Measurements from ENCODE around the gene SPNS3. TPM values are rescaled to one million over a fixed set of nuclear protein-coding genes. Genes with fewer than 3 reads are reported as not detected.

SPNS3 gene
- total and polyA plus RNA-seq, 9 donors = 0.17 to 1.00 (median 0.37) TPM

DNA sequence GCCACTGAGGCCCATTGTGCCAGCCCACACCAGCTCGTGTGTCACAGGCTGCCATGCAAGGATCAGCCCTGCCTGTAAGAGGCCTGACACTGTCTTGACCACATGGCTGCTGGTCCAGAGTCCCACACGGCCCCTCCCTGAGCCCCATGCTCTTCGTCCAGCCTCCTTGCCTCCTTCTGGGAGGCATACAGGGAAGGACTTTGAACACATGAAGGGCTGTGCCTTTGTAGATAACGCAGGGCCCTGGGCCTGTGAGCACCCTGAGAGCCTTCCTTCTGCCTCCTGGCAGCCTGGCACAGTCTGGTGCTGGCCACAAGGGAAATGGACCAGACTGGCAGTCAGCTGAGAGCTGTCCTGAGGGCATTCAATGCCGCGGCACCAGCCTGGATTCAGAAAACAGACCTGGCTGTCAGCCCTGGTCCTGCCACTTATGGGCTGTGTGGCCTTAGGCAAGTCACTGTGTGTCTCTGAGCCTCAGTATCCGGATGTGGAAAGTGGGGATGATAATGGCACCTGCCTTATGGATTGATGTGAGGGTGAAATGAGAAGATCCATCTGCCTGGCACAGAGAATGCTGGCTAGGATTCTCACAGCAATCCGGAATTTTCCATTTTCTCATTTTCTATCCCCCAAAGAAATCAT lies 45.7 kb downstream of the SPNS3 start:
- no peaks in the 10 kb centered on the region for H3K36me3 ChIP-seq (ENCODE audit: control insufficient read depth, insufficient read depth, low read length)
- no peak overlapping the region for H3K27ac ChIP-seq (ENCODE audit: low read length)
- no peak for DNase-seq
- H3K4me1 ChIP-seq (ENCODE audit: control insufficient read depth, insufficient read depth, low read length) = peaks cover 36% of the 10 kb centered on the region
- H3K9me3 ChIP-seq (replicated peaks; ENCODE audit: control insufficient read depth, low read depth, low read length) = no peaks in the 10 kb centered on the region
- H3K4me3 ChIP-seq (ENCODE audit: low read length) = no peak overlapping the region
- WGBS (ENCODE audit: insufficient coverage) = 79% methylated on average over 7 of the region's 8 CpGs
- H3K27me3 ChIP-seq (ENCODE audit: control insufficient read depth, insufficient read depth, low read length) = no peaks in the 10 kb centered on the region

DNA sequence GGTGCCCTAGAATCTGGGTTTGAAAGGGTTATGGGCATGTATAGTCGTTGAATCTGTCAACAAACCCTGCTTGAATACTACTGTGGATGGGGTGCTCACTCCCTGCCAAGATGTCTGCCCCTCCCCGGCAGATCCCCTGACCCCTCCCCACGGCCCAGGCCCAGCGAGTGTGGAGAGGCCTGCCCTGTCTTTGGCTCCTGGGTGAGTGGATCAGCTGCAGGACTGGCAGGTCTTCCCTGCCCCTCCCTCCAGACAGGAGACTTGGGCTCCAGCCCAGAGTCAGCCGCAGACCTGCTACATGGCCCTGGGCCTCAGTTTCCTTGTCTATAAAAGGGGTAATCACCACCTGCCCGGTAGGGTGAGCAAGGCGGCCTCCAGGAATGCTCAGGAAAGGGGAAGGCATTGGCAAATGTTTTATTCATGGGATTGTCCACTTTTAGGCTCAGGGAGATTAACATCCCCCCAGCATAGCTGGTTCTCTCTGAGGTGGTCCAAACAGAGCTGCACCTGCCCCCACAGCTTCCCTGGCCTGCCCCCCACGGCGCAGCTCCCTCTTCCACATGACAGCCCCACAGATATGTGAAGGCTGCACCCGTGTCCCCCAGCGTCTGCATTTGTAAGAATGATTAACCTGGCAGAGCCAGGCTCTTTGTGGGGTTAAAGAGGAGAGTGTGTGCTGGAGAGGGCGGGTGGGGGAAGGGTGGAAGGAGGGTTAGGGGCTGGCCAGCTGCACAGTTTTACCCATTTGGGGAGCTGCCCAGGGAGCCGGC lies 46.4 kb downstream of the SPNS3 start:
- no peak overlapping the region for H3K27ac ChIP-seq (ENCODE audit: low read length)
- peaks cover 32% of the 10 kb centered on the region for H3K4me1 ChIP-seq (ENCODE audit: control insufficient read depth, insufficient read depth, low read length)
- H3K9me3 ChIP-seq (replicated peaks; ENCODE audit: control insufficient read depth, low read depth, low read length) = no peaks in the 10 kb centered on the region
- no peaks in the 10 kb centered on the region for H3K27me3 ChIP-seq (ENCODE audit: control insufficient read depth, insufficient read depth, low read length)
- 45% methylated on average over 4 of the region's 13 CpGs for WGBS (ENCODE audit: insufficient coverage)
- DNase-seq = no peak
- no peak overlapping the region for H3K4me3 ChIP-seq (ENCODE audit: low read length)
- no peaks in the 10 kb centered on the region for H3K36me3 ChIP-seq (ENCODE audit: control insufficient read depth, insufficient read depth, low read length)

DNA sequence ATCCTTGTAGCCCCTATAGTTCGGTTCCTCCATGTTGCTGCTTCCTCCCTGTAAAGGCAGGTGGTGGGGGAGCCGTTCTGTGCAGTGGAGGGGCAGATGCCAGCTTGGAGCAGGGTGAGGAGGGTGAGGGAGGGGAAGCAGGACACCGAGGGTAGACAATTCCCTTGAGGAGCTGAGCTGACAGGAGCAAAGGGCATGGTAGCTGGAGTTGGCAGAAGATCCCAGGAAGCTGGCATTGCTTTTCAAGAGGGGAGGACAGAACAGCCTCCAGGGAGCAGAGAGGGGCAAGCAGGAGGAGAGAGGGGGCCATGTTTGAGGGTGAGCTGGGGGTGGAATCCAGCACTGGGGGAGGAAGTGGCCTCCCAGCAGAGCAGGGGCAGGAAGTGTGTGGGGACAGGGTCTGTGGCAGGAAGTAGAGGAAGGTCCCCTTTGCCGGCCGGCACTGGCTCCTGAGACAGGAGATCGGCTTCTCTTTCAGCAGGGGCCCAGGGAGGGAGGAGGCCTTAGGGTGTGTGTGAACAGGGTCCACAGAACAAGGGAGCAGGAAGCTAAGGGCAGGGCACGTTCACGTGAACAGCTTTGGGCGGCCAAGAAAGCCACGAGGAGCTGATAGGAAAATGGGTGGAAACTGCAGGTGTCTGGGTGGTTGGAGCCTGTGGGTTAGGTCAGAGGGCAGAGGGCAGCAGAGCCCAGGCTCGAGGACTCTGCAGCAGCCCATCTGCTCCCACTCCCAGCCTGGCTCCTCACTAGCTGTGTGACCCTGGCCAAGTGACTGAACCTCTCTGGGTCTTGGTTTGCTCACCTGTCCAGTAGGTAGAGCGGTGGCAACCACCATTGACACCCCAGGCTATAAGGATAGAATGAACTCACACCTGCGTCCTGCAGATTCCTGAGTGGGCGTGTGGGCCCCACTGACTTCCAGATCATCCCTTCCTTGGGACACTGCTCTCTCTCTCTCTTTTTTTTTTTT lies 47.5 kb downstream of the SPNS3 start:
- H3K36me3 ChIP-seq (ENCODE audit: control insufficient read depth, insufficient read depth, low read length) = no peaks in the 10 kb centered on the region
- DNase-seq = no peak
- H3K27ac ChIP-seq (ENCODE audit: low read length) = no peak overlapping the region
- no peaks in the 10 kb centered on the region for H3K9me3 ChIP-seq (replicated peaks; ENCODE audit: control insufficient read depth, low read depth, low read length)
- peaks cover 23% of the 10 kb centered on the region for H3K4me1 ChIP-seq (ENCODE audit: control insufficient read depth, insufficient read depth, low read length)
- no peak overlapping the region for H3K4me3 ChIP-seq (ENCODE audit: low read length)
- 36% methylated on average over 11 of the region's 14 CpGs for WGBS (ENCODE audit: insufficient coverage)
- H3K27me3 ChIP-seq (ENCODE audit: control insufficient read depth, insufficient read depth, low read length) = no peaks in the 10 kb centered on the region

DNA sequence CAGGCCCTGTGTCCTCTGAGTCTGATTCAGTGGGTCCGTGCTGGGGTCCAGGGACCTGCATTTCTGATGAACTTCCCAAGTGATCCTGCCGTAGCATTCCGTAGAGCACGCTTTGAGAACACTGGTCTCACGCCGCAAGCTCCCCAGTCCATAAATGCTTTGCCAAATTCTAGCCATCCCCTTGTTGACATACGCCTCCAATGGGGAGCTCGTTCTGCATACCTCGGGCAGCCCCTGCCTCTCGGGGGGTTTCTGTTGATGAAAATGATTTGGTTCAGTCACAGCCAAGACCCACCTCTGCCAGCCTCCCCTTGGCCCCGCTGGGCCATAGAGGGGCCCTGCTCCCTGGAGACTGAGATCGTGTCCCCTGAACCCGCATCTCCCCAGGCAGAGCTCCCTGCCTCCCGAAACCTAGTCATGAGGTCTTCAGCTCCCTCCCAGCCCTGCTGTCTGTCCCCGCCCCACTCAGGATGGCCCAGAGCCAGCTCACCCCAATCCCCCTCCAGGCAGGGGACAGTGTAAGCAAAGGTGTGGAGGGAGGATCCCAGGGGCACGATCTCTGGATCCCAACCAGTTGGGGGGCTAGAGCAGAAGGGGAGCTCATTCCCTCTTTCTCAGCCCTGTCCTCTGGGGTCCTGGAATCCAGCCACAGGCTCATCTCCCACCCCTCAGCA lies 48.7 kb downstream of the SPNS3 start:
- no peaks in the 10 kb centered on the region for H3K9me3 ChIP-seq (replicated peaks; ENCODE audit: control insufficient read depth, low read depth, low read length)
- H3K4me3 ChIP-seq (ENCODE audit: low read length) = no peak overlapping the region
- H3K27me3 ChIP-seq (ENCODE audit: control insufficient read depth, insufficient read depth, low read length) = no peaks in the 10 kb centered on the region
- WGBS (ENCODE audit: insufficient coverage) = 65% methylated on average over 8 of the region's 16 CpGs
- H3K36me3 ChIP-seq (ENCODE audit: control insufficient read depth, insufficient read depth, low read length) = no peaks in the 10 kb centered on the region
- peaks cover 12% of the 10 kb centered on the region for H3K4me1 ChIP-seq (ENCODE audit: control insufficient read depth, insufficient read depth, low read length)
- DNase-seq = no peak
- H3K27ac ChIP-seq (ENCODE audit: low read length) = no peak overlapping the region

DNA sequence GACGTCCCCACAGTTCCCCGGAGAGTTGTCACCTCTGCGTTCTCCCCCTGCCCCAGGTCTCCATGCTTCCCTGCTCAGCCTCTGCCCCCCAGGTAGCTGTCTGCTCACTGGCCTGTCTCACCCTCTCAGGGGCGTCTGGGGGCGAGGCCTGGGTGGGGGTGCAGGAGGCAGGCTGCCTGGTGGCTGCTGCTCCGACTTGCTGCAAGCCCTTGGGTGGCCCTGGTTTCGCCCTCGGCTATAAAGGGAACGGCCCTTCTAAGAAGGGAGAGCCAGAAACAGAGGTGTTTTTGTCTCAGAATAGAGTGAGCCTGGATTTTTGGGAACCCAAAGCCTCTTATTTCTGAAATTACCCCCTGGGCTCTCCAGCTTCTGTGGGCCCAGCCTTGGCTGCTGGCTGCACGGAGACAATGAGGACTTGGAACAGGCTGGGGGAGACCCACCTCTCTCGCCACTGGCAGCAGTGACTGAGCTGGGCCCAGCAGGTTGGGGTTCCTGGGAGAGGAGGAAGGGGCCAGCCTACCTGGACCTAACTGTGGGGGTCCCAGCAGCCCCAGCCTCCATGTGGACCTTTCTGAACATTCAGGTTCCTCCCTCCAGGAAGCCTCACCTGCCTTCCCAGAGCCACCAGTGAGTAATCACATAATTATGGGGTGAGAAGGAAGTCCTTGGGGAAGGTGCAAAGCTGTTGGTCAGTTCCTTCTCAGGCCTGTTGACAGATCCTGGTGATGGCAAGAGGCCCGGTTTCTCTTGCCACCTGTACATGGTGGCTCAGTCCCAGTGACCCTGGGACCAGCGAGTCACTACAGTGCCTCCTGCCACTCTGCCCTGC lies 49.5 kb downstream of the SPNS3 start:
- Histone ChIP-seq H3K9me3 (replicated peaks; ENCODE audit: control insufficient read depth, low read depth, low read length) (no peaks in the 10 kb centered on the region), H3K27ac (ENCODE audit: low read length) (no peak overlapping the region), H3K4me1 (ENCODE audit: control insufficient read depth, insufficient read depth, low read length) (peaks cover 15% of the 10 kb centered on the region), H3K27me3 (ENCODE audit: control insufficient read depth, insufficient read depth, low read length) (no peaks in the 10 kb centered on the region), H3K36me3 (ENCODE audit: control insufficient read depth, insufficient read depth, low read length) (no peaks in the 10 kb centered on the region), H3K4me3 (ENCODE audit: low read length) (no peak overlapping the region)
- WGBS (ENCODE audit: insufficient coverage) = 53% methylated on average over 8 of the region's 13 CpGs
- no peak for DNase-seq

DNA sequence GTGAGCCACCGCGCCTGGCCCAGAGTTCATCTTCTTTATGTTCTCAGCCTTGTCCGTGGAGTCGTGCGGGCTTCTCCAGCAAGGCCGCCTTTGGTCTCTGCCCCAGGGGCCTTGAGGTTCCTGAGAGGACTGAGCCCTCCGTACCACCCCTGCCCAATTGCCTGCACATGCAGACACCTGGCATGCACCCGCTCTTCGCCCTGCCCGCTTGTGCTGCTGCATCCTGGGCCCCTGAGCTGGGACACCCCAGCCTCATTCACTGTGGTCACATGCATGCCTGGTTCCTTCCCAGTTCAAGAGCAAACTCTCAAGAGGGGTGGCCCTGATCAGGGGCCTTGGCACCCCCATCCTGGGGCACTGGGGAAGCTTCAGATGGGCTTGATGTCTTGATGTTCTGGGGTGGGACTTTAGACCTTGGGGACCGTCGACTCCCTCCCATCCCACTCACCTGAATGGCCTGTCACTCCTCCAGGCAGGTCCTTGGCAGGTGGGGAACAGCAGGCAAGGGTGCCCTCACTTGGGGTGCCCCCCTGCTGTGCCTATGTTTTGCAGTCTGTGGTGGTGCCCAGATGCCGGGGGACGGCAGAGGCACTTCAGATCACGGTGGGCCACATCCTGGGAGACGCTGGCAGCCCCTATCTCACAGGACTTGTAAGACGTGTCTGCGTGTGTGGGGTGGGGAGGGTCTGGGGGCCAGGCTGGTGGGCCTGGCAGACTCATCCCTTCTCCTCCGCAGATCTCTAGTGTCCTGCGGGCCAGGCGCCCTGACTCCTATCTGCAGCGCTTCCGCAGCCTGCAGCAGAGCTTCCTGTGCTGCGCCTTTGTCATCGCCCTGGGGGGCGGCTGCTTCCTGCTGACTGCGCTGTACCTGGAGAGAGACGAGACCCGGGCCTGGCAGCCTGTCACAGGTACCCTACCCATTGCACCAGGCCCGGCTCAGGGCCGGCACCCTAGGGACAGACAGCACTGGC lies 52.2 kb downstream of the SPNS3 start:
- no peak overlapping the region for H3K4me3 ChIP-seq (ENCODE audit: low read length)
- H3K36me3 ChIP-seq (ENCODE audit: control insufficient read depth, insufficient read depth, low read length) = no peaks in the 10 kb centered on the region
- H3K27me3 ChIP-seq (ENCODE audit: control insufficient read depth, insufficient read depth, low read length) = peaks cover 3% of the 10 kb centered on the region
- H3K27ac ChIP-seq (ENCODE audit: low read length) = no peak overlapping the region
- DNase-seq = no peak
- WGBS (ENCODE audit: insufficient coverage) = 83% methylated on average over 21 of the region's 31 CpGs
- peaks cover 10% of the 10 kb centered on the region for H3K4me1 ChIP-seq (ENCODE audit: control insufficient read depth, insufficient read depth, low read length)
- H3K9me3 ChIP-seq (replicated peaks; ENCODE audit: control insufficient read depth, low read depth, low read length) = no peaks in the 10 kb centered on the region

DNA sequence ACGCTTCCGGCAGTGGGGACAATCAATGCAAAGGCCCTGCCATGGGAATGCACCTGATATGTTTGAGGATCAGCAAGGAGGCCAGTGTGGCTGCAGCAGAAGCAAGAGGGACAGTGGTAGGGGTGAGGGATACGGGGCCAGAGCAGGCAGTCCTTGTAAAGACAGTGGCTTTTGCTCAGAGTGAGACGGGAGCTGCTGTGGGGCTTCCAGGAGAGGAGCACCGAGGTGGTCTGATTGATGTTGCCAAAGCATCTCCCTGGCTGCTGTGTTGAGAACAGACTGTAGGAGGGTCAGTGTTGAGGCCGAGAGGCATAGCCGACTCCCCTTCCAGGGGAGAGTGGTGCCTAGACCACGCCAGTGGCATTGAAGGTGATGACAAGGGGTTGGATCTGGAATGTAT lies 53.6 kb downstream of the SPNS3 start:
- peaks cover 3% of the 10 kb centered on the region for H3K27me3 ChIP-seq (ENCODE audit: control insufficient read depth, insufficient read depth, low read length)
- peaks cover 3% of the 10 kb centered on the region for H3K4me1 ChIP-seq (ENCODE audit: control insufficient read depth, insufficient read depth, low read length)
- no peak for DNase-seq
- no peaks in the 10 kb centered on the region for H3K9me3 ChIP-seq (replicated peaks; ENCODE audit: control insufficient read depth, low read depth, low read length)
- no peak overlapping the region for H3K4me3 ChIP-seq (ENCODE audit: low read length)
- 70% methylated on average over 7 of the region's 8 CpGs for WGBS (ENCODE audit: insufficient coverage)
- no peak overlapping the region for H3K27ac ChIP-seq (ENCODE audit: low read length)
- H3K36me3 ChIP-seq (ENCODE audit: control insufficient read depth, insufficient read depth, low read length) = no peaks in the 10 kb centered on the region

DNA sequence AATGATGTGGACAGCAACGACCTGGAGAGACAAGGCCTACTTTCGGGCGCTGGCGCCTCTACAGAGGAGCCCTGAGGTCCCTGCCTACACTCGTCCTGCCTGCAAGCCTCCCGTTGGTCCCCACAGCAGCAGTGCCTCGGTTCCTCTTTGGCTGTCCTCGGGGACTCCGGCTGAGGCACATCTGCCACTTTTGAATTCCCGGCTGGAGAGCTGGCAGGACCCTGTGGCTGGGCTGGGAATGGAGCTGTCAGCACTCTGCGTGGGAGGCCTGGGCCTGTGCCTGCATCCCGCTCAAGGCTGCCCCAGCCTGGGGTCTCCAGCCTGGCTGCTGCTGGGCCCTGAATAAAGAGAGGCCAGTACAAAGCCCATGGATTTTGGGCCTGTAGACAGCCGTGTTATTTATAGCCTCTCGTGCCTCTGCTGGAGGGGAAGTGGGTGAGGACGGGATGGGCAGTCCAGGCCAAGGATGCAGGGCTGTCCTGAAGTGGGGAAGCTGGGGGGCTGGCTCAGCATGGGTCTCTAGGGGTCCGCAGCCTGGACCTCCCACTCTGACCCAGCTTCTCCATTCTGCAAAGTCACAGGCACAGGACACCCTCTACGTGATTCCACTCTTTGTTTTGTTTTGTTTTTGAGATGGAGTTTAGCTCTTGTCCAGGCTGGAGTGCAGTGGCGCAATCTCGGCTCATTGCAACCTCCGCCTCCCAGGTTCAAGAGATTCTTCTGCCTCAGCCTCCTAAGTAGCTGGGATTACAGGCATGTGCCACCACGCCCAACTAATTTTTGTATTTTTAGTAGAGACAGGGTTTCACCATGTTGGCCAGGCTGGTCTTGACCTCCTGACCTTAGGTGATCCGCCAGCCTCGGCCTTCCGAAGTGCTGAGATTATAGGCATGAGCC lies 54.3 kb downstream of the SPNS3 start:
- H3K4me1 ChIP-seq (ENCODE audit: control insufficient read depth, insufficient read depth, low read length) = peaks cover 3% of the 10 kb centered on the region
- H3K27me3 ChIP-seq (ENCODE audit: control insufficient read depth, insufficient read depth, low read length) = peaks cover 3% of the 10 kb centered on the region
- no peak overlapping the region for H3K27ac ChIP-seq (ENCODE audit: low read length)
- H3K9me3 ChIP-seq (replicated peaks; ENCODE audit: control insufficient read depth, low read depth, low read length) = no peaks in the 10 kb centered on the region
- H3K4me3 ChIP-seq (ENCODE audit: low read length) = no peak overlapping the region
- 52% methylated on average over 18 of the region's 24 CpGs for WGBS (ENCODE audit: insufficient coverage)
- H3K36me3 ChIP-seq (ENCODE audit: control insufficient read depth, insufficient read depth, low read length) = no peaks in the 10 kb centered on the region
- no peak for DNase-seq

Measured in muscle of leg (tissue), 11 donors.